Left lung (tissue), 10 donors: ENCODE measurements around the gene LLGL1. TPM values are rescaled to one million over a fixed set of nuclear protein-coding genes. Genes with fewer than 3 reads are reported as not detected.

Experiments used
- ATAC-seq: fragments of 200-7000 bp; cut with Tn5 transposase; one replicate; pipeline ENCODE4 v1.9.1; 2020; ENCODE audit warnings: moderate library complexity
- DNase-seq, 4 donors: peaks; one replicate each; pipeline ENCODE4 v3.0.0-alpha.2; 2013 to 2020
- H3K27ac ChIP-seq, 2 donors: fragments of 200-600 bp; sonication (generic) in 1 of 2; one replicate each; pipeline versions ENCODE4 v1.5.0 to v1.8.0; 2020 to 2021
- H3K27me3 ChIP-seq, 2 donors: fragments of 200-600 bp; sonication (generic) in 1 of 2; one replicate each; pipeline versions ENCODE4 v1.5.0 to v1.8.0; 2020 to 2021
- H3K36me3 ChIP-seq, 2 donors: fragments of 200-600 bp; sonication (generic) in 1 of 2; one replicate each; pipeline versions ENCODE4 v1.5.0 to v1.8.0; 2020 to 2021
- H3K4me1 ChIP-seq, 2 donors: fragments of 200-600 bp; one replicate each; pipeline ENCODE4 v1.8.0; 2021
- H3K4me3 ChIP-seq, 2 donors: fragments of 200-600 bp; sonication (generic) in 1 of 2; one replicate each; pipeline versions ENCODE4 v1.5.0 to v1.8.0; 2020 to 2021; ENCODE audit warnings: mild to moderate bottlenecking in 1 of 2
- H3K9me3 ChIP-seq, 2 donors: fragments of 200-600 bp; sonication (generic) in 1 of 2; one replicate each; pipeline versions ENCODE4 v1.5.0 to v1.8.0; 2020 to 2021
- intact Hi-C, 2 donors: fragments of 100-400 bp; cut with DNase I; formaldehyde crosslinking; loops; one replicate each; pipeline versions ENCODE4 v1.11.2 to v1.14.2; 2022
- polyA plus RNA-seq, 6 donors: library from polyadenylated mRNA; unstranded; fragments of 120-200 nt; gene quantifications; one replicate each; pipeline ENCODE4 v1.2.1, GENCODE V29; 2013; ENCODE audit not compliant: insufficient read length in 6 of 6
- total RNA-seq, 2 donors: library from RNA; stranded (reverse); fragmentation: NEBNext Ultra II Directional; extraction: Animal tissue kit (Norgen Biotek cat#: 25700); gene quantifications; one replicate each; pipeline ENCODE4 v1.2.1, GENCODE V29; 2021
- TF ChIP-seq, protein P1 (sequence below), 2 donors: fragments of 200-600 bp; sonication (generic) in 1 of 2; IDR thresholded peaks; one replicate each; pipeline versions ENCODE4 v1.5.0 to v1.8.0; 2021; ENCODE audit warnings: antibody characterized with exemption in 2 of 2
- donor health status: DM: no; HTN: yes; CAD: no.
- donor health status: DM: no; HTN: no; CAD: no.

LLGL1 gene
- total and polyA plus RNA-seq, 8 donors, result 14.4 to 40.9 (median 32.8) TPM

DNA sequence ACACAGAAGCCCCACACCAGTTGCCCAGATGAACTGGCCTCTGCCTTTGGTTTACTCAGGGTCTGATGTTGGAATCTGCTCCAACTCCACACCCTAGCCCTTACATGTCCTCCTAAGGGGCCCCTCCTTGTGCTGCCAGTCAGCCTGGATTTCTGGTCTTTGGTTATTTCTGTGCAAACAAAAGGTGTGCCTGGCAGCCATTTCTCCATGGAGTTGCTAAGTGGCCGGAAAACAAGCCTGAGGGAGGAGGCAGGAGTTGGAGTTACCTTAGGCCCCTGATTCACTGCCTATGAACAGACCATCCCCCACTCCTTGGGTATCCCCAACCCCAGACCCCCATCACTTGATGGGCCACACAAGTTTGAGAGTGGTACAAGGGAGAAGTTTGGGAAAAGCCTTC is 46.2 kb upstream of the LLGL1 start:
- DNase-seq (no peak), ATAC-seq (no peak)
- Histone ChIP-seq H3K4me1 (peaks cover 0 to 8% of the 10 kb centered on the region in 2 donors), H3K27ac (no peak overlapping the region), H3K36me3 (no peaks in the 10 kb centered on the region), H3K4me3 (no peak overlapping the region), H3K9me3 (no peaks in the 10 kb centered on the region), H3K27me3 (no peaks in the 10 kb centered on the region)
- TF ChIP-seq, protein P1, sequence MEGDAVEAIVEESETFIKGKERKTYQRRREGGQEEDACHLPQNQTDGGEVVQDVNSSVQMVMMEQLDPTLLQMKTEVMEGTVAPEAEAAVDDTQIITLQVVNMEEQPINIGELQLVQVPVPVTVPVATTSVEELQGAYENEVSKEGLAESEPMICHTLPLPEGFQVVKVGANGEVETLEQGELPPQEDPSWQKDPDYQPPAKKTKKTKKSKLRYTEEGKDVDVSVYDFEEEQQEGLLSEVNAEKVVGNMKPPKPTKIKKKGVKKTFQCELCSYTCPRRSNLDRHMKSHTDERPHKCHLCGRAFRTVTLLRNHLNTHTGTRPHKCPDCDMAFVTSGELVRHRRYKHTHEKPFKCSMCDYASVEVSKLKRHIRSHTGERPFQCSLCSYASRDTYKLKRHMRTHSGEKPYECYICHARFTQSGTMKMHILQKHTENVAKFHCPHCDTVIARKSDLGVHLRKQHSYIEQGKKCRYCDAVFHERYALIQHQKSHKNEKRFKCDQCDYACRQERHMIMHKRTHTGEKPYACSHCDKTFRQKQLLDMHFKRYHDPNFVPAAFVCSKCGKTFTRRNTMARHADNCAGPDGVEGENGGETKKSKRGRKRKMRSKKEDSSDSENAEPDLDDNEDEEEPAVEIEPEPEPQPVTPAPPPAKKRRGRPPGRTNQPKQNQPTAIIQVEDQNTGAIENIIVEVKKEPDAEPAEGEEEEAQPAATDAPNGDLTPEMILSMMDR (IDR thresholded peaks at IDR 0.05), result no peak
- intact Hi-C loops, result no loop called here

DNA sequence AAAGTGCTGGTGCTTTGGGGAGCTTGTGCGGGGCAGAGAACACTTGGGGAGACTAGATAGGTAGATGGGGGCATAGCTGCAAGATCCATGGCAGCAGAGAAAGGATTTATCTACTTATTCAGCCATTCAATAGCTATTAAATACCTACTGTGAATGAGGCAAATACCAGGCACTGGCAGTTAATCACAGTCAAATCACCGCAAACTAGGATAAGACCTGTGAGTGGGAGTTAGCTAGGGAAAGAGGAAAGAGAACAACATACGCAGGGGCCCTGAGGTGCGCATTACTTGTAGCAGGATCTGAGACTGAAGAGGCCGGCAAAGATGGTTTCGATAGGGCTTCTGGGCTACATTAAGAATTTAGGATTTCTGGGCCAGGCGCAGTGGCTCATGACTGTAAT is 45.6 kb upstream of the LLGL1 start:
- H3K4me1 ChIP-seq, result peaks cover 0 to 9% of the 10 kb centered on the region in 2 donors
- ATAC-seq (no peak), DNase-seq (no peak)
- H3K27ac ChIP-seq, result no peak overlapping the region
- H3K36me3 ChIP-seq, result no peaks in the 10 kb centered on the region
- H3K9me3 ChIP-seq, result no peaks in the 10 kb centered on the region
- no peak overlapping the region for H3K4me3 ChIP-seq
- H3K27me3 ChIP-seq, result no peaks in the 10 kb centered on the region
- TF ChIP-seq, protein P1 (IDR thresholded peaks at IDR 0.05), result no peak
- intact Hi-C loops, result no loop called here

DNA sequence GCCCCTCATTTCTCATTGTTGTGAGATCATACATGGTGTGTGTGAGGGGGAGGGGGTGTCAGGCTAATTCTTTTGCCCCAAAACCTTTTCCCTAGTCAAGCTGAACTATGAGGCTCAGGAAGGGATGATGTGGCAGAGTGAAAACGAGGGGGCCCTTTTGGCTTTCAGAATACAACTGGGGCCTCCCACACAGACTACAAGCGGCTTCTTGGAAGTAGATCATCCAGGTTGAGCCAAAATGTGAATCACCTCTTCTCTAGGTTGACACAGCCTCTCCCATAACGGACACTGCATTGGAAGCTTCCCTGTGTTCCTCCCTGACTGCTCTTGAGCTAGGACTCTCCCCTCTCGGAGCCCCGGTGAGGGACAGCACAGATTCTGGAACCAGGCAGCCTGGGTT is 44.1 kb upstream of the LLGL1 start:
- intact Hi-C loops, result no loop called here
- no peak overlapping the region for H3K4me3 ChIP-seq
- ATAC-seq (no peak), DNase-seq (no peak)
- TF ChIP-seq, protein P1 (IDR thresholded peaks at IDR 0.05), result no peak
- no peaks in the 10 kb centered on the region for H3K36me3 ChIP-seq
- H3K27ac ChIP-seq, result no peak overlapping the region
- no peaks in the 10 kb centered on the region for H3K9me3 ChIP-seq
- H3K27me3 ChIP-seq, result no peaks in the 10 kb centered on the region
- H3K4me1 ChIP-seq, result peaks cover 13 to 24% of the 10 kb centered on the region in 2 donors

GRCh38 chr17:18182110-18182977 is 43.1 kb upstream of the LLGL1 start:
- no peaks in the 10 kb centered on the region for H3K27me3 ChIP-seq
- H3K36me3 ChIP-seq, result peaks cover 0 to 5% of the 10 kb centered on the region in 2 donors
- peak overlapping the region; percentile 51 to 94 for H3K4me3 ChIP-seq
- intact Hi-C loops, result no loop called here
- ATAC-seq (peak; percentile 5), DNase-seq (peak in 3 of 4 donors; percentile 28 to 65 (median 36))
- H3K9me3 ChIP-seq, result no peaks in the 10 kb centered on the region
- TF ChIP-seq, protein P1 (IDR thresholded peaks at IDR 0.05), result no peak
- peaks cover 23 to 34% of the 10 kb centered on the region in 2 donors for H3K4me1 ChIP-seq
- H3K27ac ChIP-seq, result peak overlapping the region; percentile 99 to 100

GRCh38 chr17:18182978-18183333 is 42.5 kb upstream of the LLGL1 start:
- H3K9me3 ChIP-seq, result no peaks in the 10 kb centered on the region
- intact Hi-C loops, result no loop called here
- DNase-seq, result peak in 3 of 4 donors; percentile 88 to 97 (median 89)

More at GRCh38 chr17:18182978-18183333, 42.5 kb upstream of the LLGL1 start:
- ATAC-seq, result peak; percentile 59
- Histone ChIP-seq H3K27ac (peak overlapping the region; percentile 99 to 100), H3K36me3 (peaks cover 0 to 5% of the 10 kb centered on the region in 2 donors), H3K27me3 (no peaks in the 10 kb centered on the region), H3K4me1 (peaks cover 29 to 40% of the 10 kb centered on the region in 2 donors), H3K4me3 (peak overlapping the region; percentile 51 to 94)
- TF ChIP-seq, protein P1 (IDR thresholded peaks at IDR 0.05), result no peak
